OCI-M2 (cell line): Measurements from ENCODE around the gene USP13.
"Not testable (repeated sequence)": the region's sequence is repeated elsewhere in the genome, so short reads cannot be mapped to it uniquely, and the experiment has no call there.

Source experiments
- DNase-seq: peaks from one replicate; lab custom pipeline; 2025; ENCODE audit not compliant: unreplicated experiment; lab: John Stamatoyannopoulos, UW

The USP13 gene

GRCh38 chr3:179658606-179659005 is 5.8 kb downstream of the USP13 start:
- no peak for DNase-seq

GRCh38 chr3:179660872-179661271 is 8.0 kb downstream of the USP13 start:
- DNase-seq = no peak

- DNase-seq = no peak
Measured at GRCh38 chr3:179661777-179662176, 8.9 kb downstream of the USP13 start.

GRCh38 chr3:179663093-179663492 is 10.3 kb downstream of the USP13 start:
- no peak for DNase-seq

- DNase-seq = no peak
Measured at GRCh38 chr3:179666030-179666429, 13.2 kb downstream of the USP13 start.

- DNase-seq = no peak
Measured at GRCh38 chr3:179666436-179667035, 13.7 kb downstream of the USP13 start.

- DNase-seq = no peak
Measured at GRCh38 chr3:179668429-179668828, 15.6 kb downstream of the USP13 start.

GRCh38 chr3:179670311-179670710 is 17.5 kb downstream of the USP13 start:
- DNase-seq = no peak

GRCh38 chr3:179671309-179671708 is 18.5 kb downstream of the USP13 start:
- DNase-seq = no peak

- DNase-seq = no peak
Measured at GRCh38 chr3:179671747-179672242, 19.0 kb downstream of the USP13 start.

GRCh38 chr3:179672918-179673317 is 20.1 kb downstream of the USP13 start:
- DNase-seq = no peak

- DNase-seq = no peak
Measured at GRCh38 chr3:179673523-179673922, 20.7 kb downstream of the USP13 start.

GRCh38 chr3:179676081-179676480 is 23.2 kb downstream of the USP13 start:
- DNase-seq = no peak

GRCh38 chr3:179677884-179678283 is 25.0 kb downstream of the USP13 start:
- no peak for DNase-seq

GRCh38 chr3:179681492-179682263 is 28.8 kb downstream of the USP13 start:
- no peak for DNase-seq

GRCh38 chr3:179682426-179683080 is 29.7 kb downstream of the USP13 start:
- no peak for DNase-seq

GRCh38 chr3:179683286-179683685 is 30.4 kb downstream of the USP13 start:
- not testable (repeated sequence) for DNase-seq

- DNase-seq = no peak
Measured at GRCh38 chr3:179687967-179688535, 35.2 kb downstream of the USP13 start.

GRCh38 chr3:179688850-179689249 is 36.0 kb downstream of the USP13 start:
- no peak for DNase-seq

GRCh38 chr3:179694731-179695130 is 41.9 kb downstream of the USP13 start:
- DNase-seq = no peak

- DNase-seq = no peak
Measured at GRCh38 chr3:179695672-179696313, 43.0 kb downstream of the USP13 start.
